K562 (cell line): ENCODE measurements around the gene SPNS1. TPM values are rescaled to one million over a fixed set of nuclear protein-coding genes. Genes with fewer than 3 reads are reported as not detected.

Experiments
- ARNT ChIP-seq, 2 experiments: fragments of 450-650 bp; IDR thresholded peaks; 2 replicates each; pipeline ENCODE4 v1.6.1; 2016; ENCODE audit warnings: mild to moderate bottlenecking in 1 of 2
- CEBPG ChIP-seq, 3 experiments: fragments of 200-800 bp in 1 of 3; sonication (Bioruptor generic) in 1 of 3; sonication (generic) in 1 of 3; formaldehyde crosslinking in 1 of 3; IDR thresholded peaks in 2 of 3; conservative IDR thresholded peaks in 1 of 3; 2 replicates each; pipeline versions ENCODE4 v1.6.1 to v1.8.0; 2016 to 2022; ENCODE audit warnings: missing compliant biosample characterization in 2 of 3, missing genetic modification characterization in 2 of 3, mild to moderate bottlenecking in 1 of 3, missing genetic modification reagents in 1 of 3
- CSDE1 ChIP-seq, 2 experiments: fragments of 450-650 bp; IDR thresholded peaks; 2 replicates each; pipeline ENCODE4 v1.6.1; 2016; ENCODE audit warnings: mild to moderate bottlenecking in 1 of 2
- EP400 ChIP-seq: fragments of 450-650 bp; IDR thresholded peaks from 2 replicates; pipeline ENCODE4 v1.6.1; 2017; ENCODE audit warnings: antibody characterized with exemption, mild to moderate bottlenecking, moderate library complexity
- HDAC1 ChIP-seq, 2 experiments: fragments of 450-650 bp; IDR thresholded peaks; 2 replicates each; pipeline ENCODE4 v1.6.1; 2016 to 2017; ENCODE audit warnings: inconsistent platforms in 1 of 2, mild to moderate bottlenecking in 1 of 2, moderate library complexity in 1 of 2
- HMGN3 ChIP-seq: IDR thresholded peaks from 2 replicates; pipeline ENCODE4 v1.6.1; 2011; ENCODE audit warnings: borderline replicate concordance, low read depth, mild to moderate bottlenecking, mixed read lengths, low read length; ENCODE audit not compliant: insufficient read length; ENCODE audit errors: extremely low read depth
- HOXB6 ChIP-seq: fragments of 250-450 bp; sonication (Bioruptor Pico); IDR thresholded peaks from 2 replicates; pipeline ENCODE4 v1.5.1; 2022; ENCODE audit warnings: mild to moderate bottlenecking, borderline replicate concordance
- IRF2 ChIP-seq: sonication (generic); formaldehyde crosslinking; IDR thresholded peaks from 2 replicates; pipeline ENCODE4 v1.8.1; 2022; ENCODE audit warnings: mild to moderate bottlenecking, missing genetic modification reagents
- L3MBTL2 ChIP-seq: fragments of 450-650 bp; IDR thresholded peaks from 2 replicates; pipeline ENCODE4 v1.6.1; 2016; ENCODE audit warnings: mild to moderate bottlenecking, moderate library complexity
- PHF20 ChIP-seq: fragments of 450-650 bp; IDR thresholded peaks from 2 replicates; pipeline ENCODE4 v1.6.1; 2018; ENCODE audit not compliant: partially characterized antibody
- SP2 ChIP-seq: IDR thresholded peaks from 2 replicates; pipeline ENCODE4 v1.6.1; 2011; ENCODE audit warnings: mild to moderate bottlenecking, low read depth, low read length, moderate library complexity; ENCODE audit not compliant: poor library complexity, severe bottlenecking; ENCODE audit errors: extremely low read depth
- SPI1 ChIP-seq: IDR thresholded peaks from 2 replicates; pipeline ENCODE4 v1.6.1; 2011; ENCODE audit warnings: low read depth, low read length, control low read depth, borderline replicate concordance
- TAF9B ChIP-seq: fragments of 450-650 bp; IDR thresholded peaks from 2 replicates; pipeline ENCODE4 v1.6.1; 2018; ENCODE audit warnings: mild to moderate bottlenecking; ENCODE audit not compliant: partially characterized antibody
- ZKSCAN8 ChIP-seq: fragments of 200-800 bp; sonication (Bioruptor generic); IDR thresholded peaks from 2 replicates; pipeline ENCODE4 v1.6.1; 2016; ENCODE audit warnings: missing genetic modification characterization, missing compliant biosample characterization
- ZNF3 ChIP-seq: fragments of 250-450 bp; sonication (Bioruptor Pico); IDR thresholded peaks from 2 replicates; pipeline ENCODE4 v1.5.0; 2021; ENCODE audit warnings: mild to moderate bottlenecking, moderate library complexity
- ZNF586 ChIP-seq: fragments of 450-650 bp; formaldehyde crosslinking; conservative IDR thresholded peaks from 2 replicates; pipeline ENCODE4 v1.4.0; 2020; ENCODE audit warnings: mild to moderate bottlenecking, moderate library complexity
- ZNF609 ChIP-seq: sonication (generic); formaldehyde crosslinking; IDR thresholded peaks from 2 replicates; pipeline ENCODE4 v1.8.1; 2023; ENCODE audit warnings: missing genetic modification reagents, mild to moderate bottlenecking, borderline replicate concordance
- polyA plus RNA-seq, 8 experiments: library from polyadenylated mRNA; depleted of rRNA in 4 of 8; stranded (reverse) in 5 of 8; unstranded in 3 of 8; fragments of >200 nt; fragmentation: Nextera tagmentation in 2 of 8; fragmentation: Illumina TruSeq in 1 of 8; extraction: Ambion mirVana in 2 of 8; extraction: Trizol in 1 of 8; gene quantifications; 2 replicates each; pipeline versions ENCODE4 v1.2.1 to v1.2.3, GENCODE V29; 2011 to 2014; ENCODE audit warnings: inconsistent platforms in 1 of 8, missing spikeins in 1 of 8
- total RNA-seq, 7 experiments: library from RNA; depleted of rRNA in 6 of 7; stranded (reverse); fragments of >200 nt in 6 of 7; fragmentation: Illumina TruSeq in 2 of 7; extraction: Trizol in 2 of 7; gene quantifications; 2 replicates each; pipeline versions ENCODE4 v1.2.1 to v1.2.3, GENCODE V29; 2011 to 2021; ENCODE audit warnings: low replicate concordance in 1 of 7
- TF ChIP-seq, protein P1 (sequence below): fragments of 250-450 bp; sonication (Bioruptor Pico); IDR thresholded peaks from 2 replicates; pipeline ENCODE4 v1.5.0; 2021
- TF ChIP-seq, protein P2 (sequence below): fragments of 250-450 bp; sonication (Bioruptor Pico); IDR thresholded peaks from 2 replicates; pipeline ENCODE4 v1.8.0; 2021; ENCODE audit warnings: moderate library complexity, mild to moderate bottlenecking, inconsistent platforms
- TF ChIP-seq, protein P3 (sequence below): sonication (generic); formaldehyde crosslinking; IDR thresholded peaks from 2 replicates; pipeline ENCODE4 v1.4.0; 2020; ENCODE audit warnings: mild to moderate bottlenecking, missing genetic modification reagents

SPNS1 gene
- total and polyA plus RNA-seq, 9 of the 15 experiments (the other 6 are each of a cell fraction or from before 2014, with no cell fraction given), result 0.58 to 64.9 (median 13.7) TPM

GRCh38 chr16:28974437-28975157 is at the start of gene SPNS1 (continued):
- TF ChIP-seq ZNF609 (CRISPR knock-in tag) (peak; percentile 75; the same call in 1 of the 2 replicates), ARNT (IDR thresholded peaks at IDR 0.05) (no peak), SP2 (no peak), HDAC1 (IDR thresholded peaks at IDR 0.05) (peak; percentile 60 to 99; a peak in 3 of 4 replicates), EP400 (peak; percentile 88), HMGN3 (peak; percentile 90), ZNF586 (CRISPR knock-in tag) (no peak), SPI1 (no peak), PHF20 (peak; percentile 99), IRF2 (CRISPR knock-in tag) (no peak), ZKSCAN8 (CRISPR knock-in tag) (no peak), L3MBTL2 (peak; percentile 95), CSDE1 (IDR thresholded peaks at IDR 0.05) (no peak), ZNF3 (CRISPR knock-in tag) (no peak), HOXB6 (no peak), CEBPG (CRISPR knock-in tag; IDR thresholded peaks at IDR 0.05) (no peak), CEBPG (tag; conservative IDR thresholded peaks at IDR 0.05 in 1 of 2, IDR thresholded peaks at IDR 0.05 in 1 of 2) (no peak), TAF9B (peak; percentile 92)
- TF ChIP-seq, protein P1, sequence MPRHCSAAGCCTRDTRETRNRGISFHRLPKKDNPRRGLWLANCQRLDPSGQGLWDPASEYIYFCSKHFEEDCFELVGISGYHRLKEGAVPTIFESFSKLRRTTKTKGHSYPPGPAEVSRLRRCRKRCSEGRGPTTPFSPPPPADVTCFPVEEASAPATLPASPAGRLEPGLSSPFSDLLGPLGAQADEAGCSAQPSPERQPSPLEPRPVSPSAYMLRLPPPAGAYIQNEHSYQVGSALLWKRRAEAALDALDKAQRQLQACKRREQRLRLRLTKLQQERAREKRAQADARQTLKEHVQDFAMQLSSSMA (CRISPR knock-in tag), result no peak
- TF ChIP-seq, protein P2, sequence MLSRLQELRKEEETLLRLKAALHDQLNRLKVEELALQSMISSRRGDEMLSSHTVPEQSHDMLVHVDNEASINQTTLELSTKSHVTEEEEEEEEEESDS (CRISPR knock-in tag), result no peak
- TF ChIP-seq, protein P3, sequence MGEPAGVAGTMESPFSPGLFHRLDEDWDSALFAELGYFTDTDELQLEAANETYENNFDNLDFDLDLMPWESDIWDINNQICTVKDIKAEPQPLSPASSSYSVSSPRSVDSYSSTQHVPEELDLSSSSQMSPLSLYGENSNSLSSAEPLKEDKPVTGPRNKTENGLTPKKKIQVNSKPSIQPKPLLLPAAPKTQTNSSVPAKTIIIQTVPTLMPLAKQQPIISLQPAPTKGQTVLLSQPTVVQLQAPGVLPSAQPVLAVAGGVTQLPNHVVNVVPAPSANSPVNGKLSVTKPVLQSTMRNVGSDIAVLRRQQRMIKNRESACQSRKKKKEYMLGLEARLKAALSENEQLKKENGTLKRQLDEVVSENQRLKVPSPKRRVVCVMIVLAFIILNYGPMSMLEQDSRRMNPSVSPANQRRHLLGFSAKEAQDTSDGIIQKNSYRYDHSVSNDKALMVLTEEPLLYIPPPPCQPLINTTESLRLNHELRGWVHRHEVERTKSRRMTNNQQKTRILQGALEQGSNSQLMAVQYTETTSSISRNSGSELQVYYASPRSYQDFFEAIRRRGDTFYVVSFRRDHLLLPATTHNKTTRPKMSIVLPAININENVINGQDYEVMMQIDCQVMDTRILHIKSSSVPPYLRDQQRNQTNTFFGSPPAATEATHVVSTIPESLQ (CRISPR knock-in tag), result no peak; the same call in 1 of the 2 replicates
